EL (cell line): ENCODE results near the gene SLC2A14.
"Not testable (repeated sequence)": the region's sequence is repeated elsewhere in the genome, so short reads cannot be mapped to it uniquely, and the experiment has no call there.

Source experiments
- DNase-seq: peaks from one replicate; pipeline ENCODE4 v3.0.0-alpha.2; 2016

The SLC2A14 gene

DNA sequence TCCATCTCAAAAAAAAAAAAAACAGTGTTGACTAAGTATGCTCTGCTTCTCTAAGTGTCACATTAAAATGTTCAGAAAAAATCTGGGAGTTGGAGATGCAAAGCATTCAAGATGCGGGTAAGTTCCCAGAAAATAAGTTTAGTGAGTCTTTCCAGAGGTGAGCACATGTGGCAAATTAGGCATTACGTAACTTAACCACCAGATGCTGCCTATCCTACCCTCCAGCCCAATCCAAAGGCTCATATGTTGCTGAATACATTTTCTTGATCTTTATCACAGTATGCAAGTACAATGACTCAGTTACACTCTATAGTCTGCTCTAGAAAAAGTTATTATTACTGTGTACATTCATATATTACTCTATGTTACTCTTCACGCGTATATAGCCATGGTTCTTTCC lies 3.6 kb downstream of the SLC2A14 start:
- peak; percentile 55 for DNase-seq

DNA sequence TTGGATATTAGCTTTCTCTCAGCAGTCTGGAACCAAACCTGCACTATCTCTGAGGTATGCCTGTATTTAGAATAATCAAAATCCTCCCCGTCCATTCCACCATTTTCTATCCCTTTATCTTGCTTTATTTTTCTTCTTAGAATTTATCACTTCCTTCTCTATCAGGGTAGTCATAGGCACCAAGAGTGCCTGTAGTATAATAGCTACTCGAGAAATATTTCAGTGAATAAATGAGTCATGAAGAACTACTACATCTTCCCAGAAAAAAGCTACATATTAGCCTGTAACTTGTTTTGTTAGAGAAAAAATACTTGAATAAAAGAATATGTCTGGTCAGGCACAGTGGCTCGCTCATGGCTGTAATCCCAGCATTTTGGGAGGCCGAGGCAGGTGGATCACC lies 4.3 kb downstream of the SLC2A14 start:
- no peak for DNase-seq

DNA sequence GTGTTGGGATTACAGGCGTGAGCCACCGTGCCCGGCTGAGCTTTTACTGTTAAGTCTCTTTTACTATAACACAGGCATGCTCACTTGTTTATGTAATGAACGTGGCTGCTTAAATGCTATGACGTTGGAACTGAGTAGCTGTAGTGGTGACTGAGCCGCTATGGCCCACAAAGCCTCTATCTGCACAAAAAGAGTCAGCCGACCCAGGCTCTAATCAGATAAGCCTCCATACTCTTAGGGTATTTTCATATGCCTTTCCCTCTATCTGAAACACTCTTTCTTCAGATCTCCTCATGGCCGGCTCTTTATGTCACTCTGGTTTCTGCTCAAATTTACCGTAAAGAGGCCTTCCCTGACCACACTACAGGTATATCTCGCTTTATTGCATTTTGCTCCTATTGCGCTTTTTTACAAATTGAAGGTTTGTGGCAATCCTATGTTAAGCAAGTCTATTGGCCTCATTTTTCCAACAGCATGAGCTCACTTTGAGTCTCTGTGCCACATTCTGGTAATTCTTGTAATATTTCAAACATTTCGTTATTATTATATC lies 8.0 kb downstream of the SLC2A14 start:
- no peak for DNase-seq

DNA sequence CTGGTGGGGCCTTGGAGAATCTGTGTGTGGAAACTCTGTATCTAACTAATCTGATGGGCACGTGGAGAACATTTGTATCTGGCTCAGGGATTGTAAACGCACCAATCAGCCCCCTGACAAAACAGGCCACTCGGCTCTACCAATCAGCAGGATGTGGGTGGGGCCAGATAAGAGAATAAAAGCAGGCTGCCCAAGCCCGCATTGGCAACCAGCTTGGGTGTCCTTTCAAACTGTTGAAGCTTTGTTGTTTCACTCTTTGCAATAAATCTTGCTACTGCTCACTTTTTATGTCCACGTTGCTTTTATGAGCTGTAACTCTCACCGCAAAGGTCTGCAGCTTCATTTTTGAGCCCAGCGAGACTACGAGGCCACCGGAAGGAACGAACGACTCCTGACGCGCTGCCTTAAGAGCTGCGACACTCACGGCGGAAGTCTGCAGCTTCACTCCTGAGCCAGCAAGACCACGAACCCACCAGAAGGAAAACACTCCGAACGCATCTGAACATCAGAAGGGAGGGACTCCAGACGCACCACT lies 9.8 kb downstream of the SLC2A14 start:
- not testable (repeated sequence) for DNase-seq

DNA sequence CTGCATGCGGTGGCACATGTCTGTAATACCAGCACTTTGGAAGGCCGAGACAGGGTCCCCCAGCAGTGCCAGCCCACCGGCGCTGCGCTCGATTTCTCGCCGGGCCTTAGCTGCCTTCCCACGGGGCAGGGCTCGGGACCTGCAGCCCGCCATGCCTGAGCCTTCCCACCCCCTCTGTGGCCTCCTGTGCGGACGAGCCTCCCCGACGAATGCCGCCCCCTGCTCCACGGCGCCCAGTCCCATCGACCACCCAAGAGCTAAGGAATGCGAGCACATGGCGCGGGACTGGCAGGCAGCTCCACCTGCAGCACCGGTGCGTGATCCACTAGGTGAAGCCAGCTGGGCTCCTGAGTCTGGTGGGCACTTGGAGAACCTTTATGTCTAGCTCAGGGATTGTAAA lies 10.4 kb downstream of the SLC2A14 start:
- not testable (repeated sequence) for DNase-seq

DNA sequence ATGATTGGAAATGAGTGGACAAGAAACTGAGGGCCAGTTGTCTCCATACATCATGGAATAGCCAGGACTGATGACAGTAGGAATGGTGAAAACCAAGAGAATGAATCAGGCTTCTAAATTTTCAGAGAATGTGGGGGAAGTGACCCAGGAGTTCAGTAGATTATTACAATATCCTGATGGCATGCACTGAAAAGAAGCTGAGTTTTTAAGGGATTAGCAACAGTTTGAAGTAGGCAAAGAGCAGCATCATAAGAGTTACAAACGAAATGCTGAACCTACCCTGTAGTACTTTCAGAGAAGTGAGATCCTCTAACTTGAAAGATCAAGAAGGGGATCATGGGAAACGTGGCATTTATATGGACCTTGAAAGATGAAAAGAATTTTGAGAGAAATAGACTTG lies 13.2 kb downstream of the SLC2A14 start:
- DNase-seq: peak; percentile 85

DNA sequence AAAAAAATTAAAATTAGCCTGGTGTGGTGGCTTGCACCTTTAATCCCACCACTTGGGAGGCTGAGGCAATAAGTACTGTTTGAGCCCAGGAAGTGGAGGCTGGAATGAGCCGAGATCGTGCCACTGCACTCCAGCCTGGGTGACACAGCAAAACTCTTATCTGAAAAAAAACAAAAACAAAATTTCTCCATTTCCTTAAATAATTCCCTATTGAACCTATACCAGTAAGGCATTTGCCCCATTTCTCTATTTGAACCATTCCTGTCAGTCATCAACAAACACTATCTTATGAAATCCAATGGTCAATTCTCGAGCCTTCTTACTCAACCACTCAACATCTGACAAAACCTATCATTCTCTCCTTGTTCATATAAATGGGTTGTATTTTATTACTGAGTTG lies 14.7 kb downstream of the SLC2A14 start:
- DNase-seq: no peak

DNA sequence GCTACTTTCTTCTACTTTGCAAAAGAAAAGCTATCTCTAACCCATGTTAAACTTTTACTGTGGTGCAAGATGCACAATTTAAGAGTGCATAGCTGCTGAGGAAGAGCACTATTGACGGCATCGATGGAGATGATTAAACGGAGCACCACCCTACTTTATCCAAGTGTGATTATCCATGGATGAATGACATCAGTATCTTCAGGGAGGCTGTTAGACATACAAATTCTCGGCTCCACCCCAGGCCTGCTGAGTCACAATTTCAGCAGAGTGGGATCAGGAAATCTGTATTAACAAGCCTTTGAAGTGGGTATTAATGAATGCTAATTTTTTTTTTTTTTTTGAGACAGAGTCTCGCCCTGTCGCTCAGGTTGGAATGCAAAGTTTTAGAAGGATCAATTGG lies 16.2 kb downstream of the SLC2A14 start:
- DNase-seq: peak; percentile 31

DNA sequence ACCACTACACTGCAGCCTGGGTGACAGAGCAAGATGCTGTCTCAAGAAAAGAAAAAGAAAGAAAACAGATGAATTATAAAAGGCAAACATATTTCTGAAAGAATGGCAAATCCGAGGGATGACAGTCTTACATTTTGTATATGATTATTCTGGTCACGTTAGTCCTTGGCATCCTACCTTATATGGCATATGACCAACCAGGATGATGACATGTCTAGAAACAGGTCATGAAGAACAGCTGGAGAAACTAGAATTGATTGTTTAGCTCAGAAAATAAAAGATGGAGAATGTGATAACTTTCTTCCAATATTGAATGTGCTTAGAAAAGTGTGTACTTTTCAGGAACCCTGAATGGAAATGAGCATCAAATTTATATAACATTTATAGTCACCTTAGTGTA lies 19.2 kb downstream of the SLC2A14 start:
- no peak for DNase-seq

DNA sequence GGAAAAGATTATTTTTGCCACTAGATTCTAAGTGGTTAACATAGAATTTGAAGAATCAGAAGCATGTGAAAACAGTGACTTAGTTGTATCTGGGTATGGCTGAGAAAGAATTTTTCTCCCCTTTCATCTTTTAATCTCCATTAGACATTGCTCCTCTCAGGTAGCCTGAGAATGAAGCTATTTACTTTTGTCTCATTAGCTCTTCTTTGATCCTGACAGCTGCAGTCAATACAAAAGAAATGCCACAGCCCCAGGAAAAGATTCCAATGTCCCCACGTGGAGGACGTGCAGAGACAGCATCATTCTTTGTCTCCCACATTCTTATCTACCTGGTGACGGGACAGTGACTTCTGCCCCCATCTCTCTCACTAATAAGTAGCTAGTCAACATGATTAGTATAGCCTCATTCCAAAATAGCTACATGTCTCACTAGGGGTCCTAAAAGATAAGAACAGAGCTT lies 21.1 kb downstream of the SLC2A14 start:
- DNase-seq: not testable (repeated sequence)

DNA sequence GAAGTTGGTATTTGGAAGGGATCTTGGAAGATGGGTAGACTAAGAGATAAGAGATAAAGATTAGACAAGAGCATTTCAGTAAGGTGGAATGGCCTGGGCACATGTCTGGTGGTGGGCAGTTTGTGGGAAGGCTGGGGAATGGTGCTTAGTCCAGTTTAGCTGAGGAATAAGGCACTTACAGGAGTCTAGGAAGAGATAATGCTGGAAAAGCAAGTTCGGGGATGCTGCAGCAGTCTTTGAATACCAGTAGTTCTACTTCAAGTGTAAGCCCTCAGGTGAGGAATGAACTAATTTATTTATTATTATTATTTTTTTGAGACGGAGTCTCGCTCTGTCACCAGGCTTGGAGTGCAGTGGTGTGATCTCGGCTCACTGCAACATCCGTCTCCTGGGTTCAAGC lies 22.6 kb downstream of the SLC2A14 start:
- not testable (repeated sequence) for DNase-seq

DNA sequence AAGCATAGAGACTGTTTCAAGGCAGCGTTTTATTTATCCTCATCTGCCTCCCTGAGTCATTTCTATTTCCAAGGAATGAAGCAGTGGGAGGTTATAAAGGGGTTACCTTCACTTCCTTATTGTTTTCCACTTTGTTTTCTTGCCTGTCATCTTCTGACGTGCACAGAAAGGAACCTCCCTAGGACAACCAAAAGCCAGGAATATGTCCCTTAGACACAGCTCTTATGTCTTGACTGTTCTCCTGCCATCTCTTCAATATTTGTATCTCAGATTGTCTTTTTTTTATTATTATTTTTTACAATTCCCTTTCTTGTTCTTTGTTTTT lies 24.7 kb downstream of the SLC2A14 start:
- DNase-seq: not testable (repeated sequence)

DNA sequence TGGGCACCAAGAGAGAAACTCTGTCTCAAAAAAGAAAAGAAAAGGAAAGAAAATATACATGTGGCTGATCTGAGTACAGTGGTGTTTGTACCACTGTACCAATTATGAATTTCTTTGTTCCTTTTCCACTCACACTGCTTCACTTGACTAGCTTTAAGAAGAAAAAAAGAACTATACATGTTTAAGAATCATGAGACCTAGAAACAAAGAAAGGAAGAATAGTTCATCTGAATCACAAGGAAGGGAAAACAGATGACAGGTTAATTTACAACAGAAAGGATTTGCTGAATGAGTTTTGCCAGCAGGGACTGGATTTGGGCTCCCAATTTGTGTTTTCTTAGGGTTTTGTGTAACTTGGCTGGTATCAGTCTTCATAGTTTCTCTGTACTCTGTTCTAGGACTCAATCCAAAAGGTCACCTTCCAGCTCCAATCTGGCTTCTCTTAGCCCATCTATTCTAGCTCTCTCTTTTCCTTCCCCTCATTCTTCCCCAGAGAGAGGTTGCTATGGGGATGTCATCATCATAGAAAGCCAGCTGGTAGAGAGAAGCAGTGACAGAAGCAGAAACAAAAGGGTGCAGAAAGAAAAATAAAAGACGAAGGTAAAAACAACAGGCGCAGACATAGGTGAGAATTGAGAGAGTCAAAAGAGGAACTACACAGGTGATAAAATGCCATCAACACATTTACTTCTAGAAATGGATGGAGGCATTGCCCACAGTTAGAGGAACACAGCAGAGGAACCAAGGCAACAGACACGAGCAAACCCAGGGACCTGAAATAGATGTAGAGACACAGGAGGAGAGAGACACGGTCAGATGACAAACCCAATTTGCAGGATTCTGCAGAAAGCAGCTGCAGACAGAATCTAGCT lies 25.3 kb downstream of the SLC2A14 start:
- DNase-seq: not testable (repeated sequence)

DNA sequence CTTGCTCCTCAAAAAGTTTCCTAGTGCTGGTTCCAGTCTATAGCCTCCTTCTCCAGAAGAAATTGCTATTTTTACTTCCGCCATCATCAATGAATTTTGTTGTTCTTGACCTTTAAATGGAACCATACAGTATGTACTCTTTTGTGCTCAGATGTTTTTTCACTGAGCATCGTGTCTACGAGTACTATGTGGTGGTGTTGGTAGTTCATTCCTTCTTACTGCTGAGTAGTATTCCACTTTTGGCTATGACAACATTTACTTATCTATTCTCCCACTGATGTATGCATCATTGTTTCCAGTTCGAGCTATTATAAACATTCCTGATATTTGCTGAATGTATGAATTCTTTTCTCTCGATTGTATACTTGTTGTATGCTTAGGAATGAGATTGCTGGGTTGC lies 28.6 kb downstream of the SLC2A14 start:
- no peak for DNase-seq

DNA sequence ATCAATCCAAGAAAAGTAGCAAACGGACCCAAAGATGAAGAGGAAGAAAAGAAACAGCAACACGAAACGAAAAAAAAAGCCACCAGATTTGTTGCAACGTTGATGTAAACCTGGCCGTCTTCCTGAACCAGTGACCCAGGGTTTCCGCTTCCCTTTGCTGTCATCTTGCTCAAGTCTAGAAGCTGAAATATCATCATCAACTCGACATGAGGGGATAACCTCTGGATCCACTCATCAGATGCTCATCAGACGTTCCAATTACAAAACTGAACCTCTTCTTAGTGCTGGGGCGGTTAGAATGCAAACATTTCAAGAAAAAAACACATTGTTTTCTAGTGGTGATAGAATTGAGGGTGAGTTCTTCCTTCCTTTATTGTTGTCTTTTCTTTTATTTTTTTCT lies 29.1 kb downstream of the SLC2A14 start:
- DNase-seq: not testable (repeated sequence)

DNA sequence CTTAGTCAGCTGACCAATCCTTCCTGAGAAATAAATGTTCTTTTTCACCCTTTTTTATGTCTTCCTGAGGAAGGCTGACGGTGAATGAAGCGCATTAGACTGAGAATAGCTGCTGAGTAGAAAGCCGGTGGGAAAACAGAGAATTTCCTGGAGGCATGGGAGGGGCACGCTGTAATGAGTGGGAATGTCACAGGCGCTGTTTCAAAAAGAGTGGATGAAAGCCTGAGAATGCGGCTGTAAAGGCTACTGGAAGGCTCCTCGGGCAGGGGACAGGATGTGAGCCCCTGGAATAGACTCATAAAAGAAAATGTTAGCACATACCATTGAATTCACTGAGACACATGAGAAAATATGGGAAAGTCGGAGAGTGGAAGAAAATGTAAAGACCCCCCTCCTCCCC lies 29.6 kb downstream of the SLC2A14 start:
- not testable (repeated sequence) for DNase-seq

DNA sequence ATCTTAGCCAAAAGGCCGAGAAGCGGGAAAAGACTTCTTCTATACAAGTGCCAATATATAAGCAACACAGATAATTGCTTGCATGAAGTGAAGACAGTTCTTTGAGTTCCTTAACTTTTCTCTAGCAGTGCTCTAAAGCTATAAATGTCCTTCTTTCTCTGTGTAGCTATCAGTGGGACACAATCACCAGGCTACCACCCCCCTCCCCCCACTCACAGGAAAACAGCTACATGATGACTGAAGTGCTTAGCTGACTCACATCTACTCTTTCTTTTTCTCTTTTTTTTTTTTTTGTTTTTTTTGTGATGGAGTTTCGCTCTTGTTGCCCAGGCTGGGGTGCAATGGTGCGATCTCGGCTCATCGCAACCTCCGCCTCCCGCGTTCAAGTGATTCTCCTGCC lies 30.3 kb downstream of the SLC2A14 start:
- not testable (repeated sequence) for DNase-seq

DNA sequence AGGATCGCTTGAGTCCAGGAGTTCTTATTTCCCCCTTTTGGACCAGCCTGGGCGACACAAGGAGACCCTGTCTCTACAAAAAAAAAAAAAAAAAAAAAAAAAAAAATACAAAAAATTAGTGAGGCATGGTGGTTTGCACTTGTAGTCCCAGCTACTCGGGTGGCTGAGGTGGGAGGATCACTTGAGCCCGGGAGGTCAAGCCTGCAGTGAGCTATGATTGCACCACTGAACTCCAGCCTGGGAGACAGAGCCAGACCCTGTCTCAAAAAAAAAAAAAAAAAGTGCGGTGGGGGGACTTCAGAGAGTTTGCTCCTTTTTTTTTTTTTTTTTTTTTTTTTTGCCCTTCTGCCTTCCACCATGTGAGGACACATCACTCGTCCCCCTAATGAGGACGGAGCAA lies 32.9 kb downstream of the SLC2A14 start:
- not testable (repeated sequence) for DNase-seq

DNA sequence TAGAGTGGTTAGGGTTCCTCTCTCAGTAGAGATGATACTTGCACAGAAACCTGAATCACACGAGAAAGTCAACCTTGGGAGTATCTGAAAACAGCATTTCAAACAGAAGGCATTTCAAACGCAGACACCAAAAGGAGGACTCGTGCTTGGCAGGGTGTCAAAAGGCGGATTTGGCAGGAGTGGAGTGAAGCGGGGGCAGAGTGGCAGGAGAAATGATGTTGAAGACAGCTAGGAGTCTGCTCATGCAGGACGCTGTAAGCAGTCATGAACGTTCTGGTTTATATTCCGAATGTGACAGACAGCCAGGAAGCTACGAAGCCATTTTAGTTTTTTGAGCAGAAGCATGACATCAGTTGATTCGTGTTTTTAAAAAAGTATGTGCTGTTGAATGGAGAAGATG lies 33.5 kb downstream of the SLC2A14 start:
- DNase-seq: not testable (repeated sequence)

DNA sequence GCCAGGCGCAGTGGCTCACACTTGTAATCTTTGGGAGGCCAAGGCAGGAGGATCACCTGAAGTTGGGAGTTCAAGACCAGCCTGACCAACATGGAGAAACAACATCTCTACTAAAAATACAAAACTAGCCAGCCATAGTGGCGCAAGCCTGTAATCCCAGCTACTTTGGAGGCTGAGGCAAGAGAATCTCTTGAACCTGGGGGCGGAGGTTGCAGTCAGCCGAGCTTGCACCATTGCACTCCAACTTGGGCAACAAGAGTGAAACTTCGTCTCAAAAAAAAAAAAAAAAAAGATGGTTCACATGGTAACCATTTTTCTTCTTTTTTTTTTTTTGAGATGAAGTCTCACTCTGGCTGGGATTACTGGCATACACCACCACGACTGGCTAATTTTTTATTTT lies 35.3 kb downstream of the SLC2A14 start:
- DNase-seq: no peak

DNA sequence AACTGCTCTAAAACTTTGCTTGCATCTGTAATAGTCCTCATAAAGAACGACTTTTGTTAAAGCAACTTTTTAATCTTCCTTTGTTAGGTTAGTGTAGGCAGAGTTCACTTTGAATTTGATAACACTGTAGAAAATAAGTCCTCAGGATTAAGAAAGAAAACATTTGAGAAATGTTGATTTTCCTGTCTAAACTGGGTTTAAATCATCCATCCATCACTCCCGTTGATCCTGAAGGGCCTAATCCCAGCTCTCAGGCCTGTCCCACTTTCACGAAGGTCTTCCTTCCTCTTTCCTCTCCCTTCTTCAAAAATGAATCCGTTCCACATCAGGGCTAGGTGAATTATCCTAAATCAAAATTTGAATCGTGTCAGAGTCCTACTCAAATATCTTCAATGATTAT lies 36.9 kb downstream of the SLC2A14 start:
- no peak for DNase-seq

DNA sequence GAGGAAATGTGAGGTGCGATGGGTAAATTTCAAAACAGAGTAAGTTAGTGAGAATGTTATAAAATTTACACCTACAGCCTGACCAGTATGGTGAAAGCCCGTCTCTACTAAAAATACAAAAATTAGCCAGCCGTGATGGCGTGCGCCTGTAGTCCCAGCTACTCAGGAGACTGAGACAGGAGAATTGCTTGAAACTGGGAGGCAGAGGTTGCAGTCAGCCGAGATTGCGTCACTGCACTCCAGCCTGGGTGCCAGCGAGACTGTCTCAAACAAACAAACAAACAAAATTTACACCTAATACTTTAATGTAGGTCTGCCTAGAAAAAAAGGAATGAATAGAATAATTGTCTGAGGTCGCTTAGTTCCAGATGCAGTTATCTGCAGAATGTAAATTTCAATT lies 37.6 kb downstream of the SLC2A14 start:
- DNase-seq: no peak

DNA sequence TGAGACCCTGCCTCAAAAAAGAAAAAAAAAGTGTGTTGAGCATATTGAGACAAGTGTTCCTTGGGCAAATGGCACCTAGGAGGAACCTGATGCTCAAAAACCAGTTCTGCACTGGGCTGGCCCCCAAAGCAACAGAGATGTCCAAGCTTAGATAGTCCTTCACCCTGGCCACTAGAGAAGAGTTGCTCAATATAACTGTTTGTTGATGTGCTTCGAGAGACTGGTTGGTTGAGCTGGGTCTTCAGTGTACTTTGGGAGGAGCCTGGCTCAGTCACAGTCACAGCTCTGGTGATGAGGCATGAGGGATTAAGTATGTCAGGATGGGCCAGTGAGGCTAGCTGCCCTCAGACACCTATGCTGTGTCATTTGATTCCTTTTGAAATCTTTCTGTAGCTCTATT lies 38.0 kb downstream of the SLC2A14 start:
- no peak for DNase-seq

DNA sequence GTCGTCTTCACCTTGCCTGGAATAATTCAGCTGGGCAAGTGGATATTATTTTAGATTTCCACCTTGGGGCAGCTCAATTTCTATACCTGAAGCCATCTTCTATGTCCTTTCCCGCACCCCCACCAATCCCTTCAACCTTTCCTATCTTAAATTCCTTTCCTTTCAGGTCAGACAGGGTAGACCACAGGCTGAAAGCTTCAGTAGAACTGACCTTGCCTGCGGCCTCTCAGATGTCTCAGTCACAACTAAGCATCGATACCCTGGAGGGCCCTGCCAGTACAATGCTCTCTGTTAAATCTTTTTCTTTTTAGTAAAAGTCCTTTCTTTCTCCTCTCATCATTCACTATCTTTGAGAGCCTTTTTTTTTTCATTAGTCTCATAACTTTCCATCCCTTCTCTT lies 38.9 kb downstream of the SLC2A14 start:
- peak; percentile 29 for DNase-seq
